Mucosa of descending colon (tissue), 3 donors: ENCODE results near the gene MAP7D3. TPM values are rescaled to one million over a fixed set of nuclear protein-coding genes. Genes with fewer than 3 reads are reported as not detected.

ENCODE experiments used
- ATAC-seq: fragments of 200-7000 bp; cut with Tn5 transposase; one replicate; pipeline ENCODE4 v1.9.1; 2020; ENCODE audit warnings: mild to moderate bottlenecking, moderate library complexity
- DNase-seq, 3 donors: peaks; one replicate each; pipeline ENCODE4 v3.0.0-alpha.2; 2020
- H3K36me3 ChIP-seq: fragments of 200-600 bp; one replicate; pipeline ENCODE4 v1.8.0; 2021; ENCODE audit warnings: low read depth, mild to moderate bottlenecking
- H3K4me1 ChIP-seq: fragments of 200-600 bp; one replicate; pipeline ENCODE4 v1.8.0; 2021; ENCODE audit warnings: low read depth, mild to moderate bottlenecking
- H3K4me3 ChIP-seq: fragments of 200-600 bp; one replicate; pipeline ENCODE4 v1.8.0; 2021; ENCODE audit warnings: mild to moderate bottlenecking
- H3K9me3 ChIP-seq: fragments of 200-600 bp; one replicate; pipeline ENCODE4 v1.8.0; 2021; ENCODE audit warnings: mild to moderate bottlenecking
- intact Hi-C, 2 donors: fragments of 100-400 bp; cut with DNase I in 1 of 2; cut with micrococcal nuclease in 1 of 2; formaldehyde crosslinking; loops; one replicate each; pipeline versions ENCODE4 v1.11.0 to v1.11.1; 2022; cut with DNase I, micrococcal nuclease
- total RNA-seq, 3 donors: library from RNA; stranded (reverse); fragmentation: NEBNext Ultra II Directional in 2 of 3; extraction: Animal tissue kit (Norgen Biotek cat#: 25700) in 2 of 3; gene quantifications; one replicate each; pipeline versions ENCODE4 v1.2.1 to v1.2.4, GENCODE V29; 2021 to 2023
- TF ChIP-seq, protein P1 (sequence below): fragments of 200-600 bp; IDR thresholded peaks from one replicate; pipeline ENCODE4 v1.8.0; 2022; ENCODE audit warnings: antibody characterized with exemption, mild to moderate bottlenecking
- donor health status: DM: no; HTN: no; CAD: no; lungs with moderate emphysema.
- donor health status: DM: no; HTN: no; CAD: no.
- donor health status: DM: no; HTN: yes; CAD: no.

Gene MAP7D3
- total RNA-seq, 3 donors from 2014 or later: 2.8 to 11.1 (median 4.4) TPM

DNA sequence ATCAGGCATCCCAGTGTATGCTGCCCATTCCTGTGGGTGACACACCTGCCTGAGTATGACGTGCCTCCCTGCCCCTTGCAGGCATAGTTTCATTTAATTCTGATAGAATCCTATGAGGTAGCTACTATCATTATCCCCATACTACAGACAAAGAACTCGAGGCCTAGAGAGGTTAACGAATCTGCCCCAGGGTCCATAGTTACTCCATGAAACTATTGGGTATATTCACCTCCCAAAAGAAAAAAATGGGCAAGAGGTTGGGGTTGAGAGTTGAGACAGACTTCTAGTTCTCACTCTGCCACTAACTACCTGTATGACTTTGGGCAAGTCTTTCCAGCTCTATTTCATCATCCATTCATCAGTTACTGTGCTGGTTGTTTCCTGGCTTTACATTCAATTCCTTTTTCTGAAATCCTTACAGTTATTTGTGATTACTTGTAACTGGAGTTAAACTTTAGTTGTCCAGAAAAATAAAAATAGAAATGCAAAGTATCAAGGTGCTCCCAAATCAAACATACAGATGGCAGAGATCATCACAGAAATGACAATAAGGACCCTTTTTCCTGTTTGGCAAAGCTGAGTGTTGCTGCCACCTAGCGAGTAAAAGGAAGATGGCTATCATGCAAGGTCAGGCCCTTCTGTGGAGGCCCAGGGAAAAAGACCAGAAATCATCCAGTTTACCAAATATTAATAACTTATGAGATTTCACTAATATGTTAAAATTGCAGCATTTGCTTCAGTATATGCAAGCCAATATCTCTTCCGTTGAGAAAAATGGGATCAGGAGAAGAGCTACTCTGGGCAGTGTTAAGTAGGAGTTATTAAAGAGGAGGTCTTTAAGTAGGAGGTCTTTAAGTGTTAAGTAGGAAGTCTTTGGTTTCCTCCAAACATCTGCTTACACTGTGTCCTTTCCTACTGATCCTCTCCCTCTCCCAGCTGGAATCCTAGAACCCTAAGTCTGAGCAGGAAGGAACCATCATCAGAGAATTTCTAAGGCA lies 17.1 kb upstream of the MAP7D3 start:
- DNase-seq (peak in 1 of 3 donors; percentile 67), ATAC-seq (peak; percentile 58)
- intact Hi-C loops: loop anchor here in 1 of 2 donors (5.0 kb wide), 1 partner anchor 241 kb away; no protein-coding TSS in a partner anchor
- H3K9me3 ChIP-seq: no peaks in the 10 kb centered on the region
- TF ChIP-seq, protein P1, sequence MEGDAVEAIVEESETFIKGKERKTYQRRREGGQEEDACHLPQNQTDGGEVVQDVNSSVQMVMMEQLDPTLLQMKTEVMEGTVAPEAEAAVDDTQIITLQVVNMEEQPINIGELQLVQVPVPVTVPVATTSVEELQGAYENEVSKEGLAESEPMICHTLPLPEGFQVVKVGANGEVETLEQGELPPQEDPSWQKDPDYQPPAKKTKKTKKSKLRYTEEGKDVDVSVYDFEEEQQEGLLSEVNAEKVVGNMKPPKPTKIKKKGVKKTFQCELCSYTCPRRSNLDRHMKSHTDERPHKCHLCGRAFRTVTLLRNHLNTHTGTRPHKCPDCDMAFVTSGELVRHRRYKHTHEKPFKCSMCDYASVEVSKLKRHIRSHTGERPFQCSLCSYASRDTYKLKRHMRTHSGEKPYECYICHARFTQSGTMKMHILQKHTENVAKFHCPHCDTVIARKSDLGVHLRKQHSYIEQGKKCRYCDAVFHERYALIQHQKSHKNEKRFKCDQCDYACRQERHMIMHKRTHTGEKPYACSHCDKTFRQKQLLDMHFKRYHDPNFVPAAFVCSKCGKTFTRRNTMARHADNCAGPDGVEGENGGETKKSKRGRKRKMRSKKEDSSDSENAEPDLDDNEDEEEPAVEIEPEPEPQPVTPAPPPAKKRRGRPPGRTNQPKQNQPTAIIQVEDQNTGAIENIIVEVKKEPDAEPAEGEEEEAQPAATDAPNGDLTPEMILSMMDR: peak; percentile 36
- H3K4me1 ChIP-seq: no peaks in the 10 kb centered on the region
- H3K4me3 ChIP-seq: no peak overlapping the region
- H3K36me3 ChIP-seq: no peaks in the 10 kb centered on the region

DNA sequence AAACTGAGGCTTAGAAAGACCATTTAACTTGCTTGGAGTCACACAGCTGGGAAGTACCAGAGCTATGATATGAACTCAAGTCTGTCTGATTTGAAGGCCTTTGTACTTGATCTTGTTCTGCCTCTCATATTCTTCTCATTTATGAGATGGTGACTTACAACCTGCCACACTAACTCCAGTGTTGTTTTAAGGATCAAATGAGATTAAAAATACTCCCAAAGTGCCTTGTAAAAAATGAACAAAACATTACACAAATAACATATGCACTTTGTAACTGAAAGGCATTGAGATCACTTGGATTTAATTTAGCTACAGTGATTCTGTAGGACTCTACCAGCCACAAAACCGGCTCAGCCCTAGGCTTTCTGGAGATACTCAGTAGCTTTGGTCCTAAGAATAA lies 15.6 kb upstream of the MAP7D3 start:
- ATAC-seq: no peak
- H3K4me3 ChIP-seq: no peak overlapping the region
- H3K36me3 ChIP-seq: no peaks in the 10 kb centered on the region
- H3K9me3 ChIP-seq: no peaks in the 10 kb centered on the region
- DNase-seq: no peak
- TF ChIP-seq, protein P1: no peak
- H3K4me1 ChIP-seq: no peaks in the 10 kb centered on the region
- intact Hi-C loops: loop anchor here in 1 of 2 donors (5.0 kb wide), 1 partner anchor 240 kb away; no protein-coding TSS in a partner anchor

DNA sequence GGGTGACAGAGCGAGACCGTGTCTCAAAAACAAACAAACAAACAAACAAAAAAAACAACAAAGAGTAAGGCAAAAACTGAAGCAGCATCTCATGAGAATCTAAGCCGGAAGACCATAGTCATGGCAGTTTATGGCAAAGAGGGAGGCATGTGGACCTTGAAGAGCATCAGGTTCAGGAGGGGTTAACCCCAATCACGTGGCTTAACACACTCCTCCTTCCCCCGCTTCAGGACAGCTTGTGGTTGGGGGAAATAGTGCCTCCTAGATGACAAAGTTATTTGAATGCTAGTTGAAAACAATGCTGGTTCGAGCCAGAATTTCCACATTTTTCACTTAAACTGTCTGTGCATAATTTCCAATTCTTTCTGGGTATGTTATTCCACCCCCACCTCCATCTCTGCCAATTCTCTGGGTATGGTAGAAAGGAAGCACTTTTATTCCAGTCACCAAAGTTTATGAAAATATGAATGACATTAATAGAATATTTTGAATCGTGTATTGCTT lies 11.7 kb upstream of the MAP7D3 start:
- H3K9me3 ChIP-seq: no peaks in the 10 kb centered on the region
- DNase-seq (no peak), ATAC-seq (no peak)
- no peak overlapping the region for H3K4me3 ChIP-seq
- intact Hi-C loops: no loop called here
- no peaks in the 10 kb centered on the region for H3K4me1 ChIP-seq
- TF ChIP-seq, protein P1: no peak
- H3K36me3 ChIP-seq: no peaks in the 10 kb centered on the region

DNA sequence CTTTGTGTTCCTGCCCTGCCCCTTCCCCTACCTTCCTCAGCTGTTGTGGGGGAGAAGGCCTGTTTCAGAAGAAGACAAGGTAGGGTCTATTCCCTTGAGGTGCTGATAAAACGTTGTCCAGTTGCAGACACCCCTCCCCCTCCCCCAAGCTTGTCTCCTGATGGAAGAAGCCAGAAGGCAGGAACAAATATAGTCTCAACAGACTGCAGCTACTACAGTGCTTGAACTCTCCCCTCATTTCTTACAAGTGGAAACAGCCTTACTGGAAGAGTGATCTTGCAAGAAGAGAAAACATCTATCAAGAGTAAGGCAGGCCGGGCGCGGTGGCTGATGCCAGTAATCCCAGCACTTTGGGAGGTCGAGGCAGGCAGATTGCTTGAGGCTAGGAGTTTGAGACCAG lies 11.0 kb upstream of the MAP7D3 start:
- DNase-seq (no peak), ATAC-seq (no peak)
- intact Hi-C loops: no loop called here
- H3K9me3 ChIP-seq: no peaks in the 10 kb centered on the region
- H3K36me3 ChIP-seq: no peaks in the 10 kb centered on the region
- TF ChIP-seq, protein P1: no peak
- no peak overlapping the region for H3K4me3 ChIP-seq
- H3K4me1 ChIP-seq: no peaks in the 10 kb centered on the region

DNA sequence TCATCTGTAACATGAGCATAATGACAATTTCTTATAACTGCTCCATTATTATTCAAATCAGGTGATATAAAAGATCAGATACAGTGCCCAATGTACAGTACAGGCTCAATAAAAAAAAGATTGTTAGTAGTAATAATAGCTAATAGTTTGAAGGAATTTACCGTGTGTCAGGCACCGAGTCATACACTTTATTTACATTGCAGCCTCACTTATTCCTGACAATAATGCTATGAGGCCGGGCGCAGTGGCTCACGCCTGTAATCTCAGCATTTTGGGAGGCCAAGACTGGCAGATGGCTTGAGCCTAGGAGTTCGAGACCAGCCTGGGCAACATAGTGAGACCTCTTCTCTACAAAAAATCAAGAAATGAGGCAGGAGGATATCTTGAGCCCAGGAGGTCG lies 10.1 kb upstream of the MAP7D3 start:
- Histone ChIP-seq H3K4me1 (no peaks in the 10 kb centered on the region), H3K4me3 (no peak overlapping the region), H3K36me3 (no peaks in the 10 kb centered on the region), H3K9me3 (no peaks in the 10 kb centered on the region)
- intact Hi-C loops: no loop called here
- TF ChIP-seq, protein P1: no peak
- ATAC-seq (no peak), DNase-seq (no peak)
